Esophagus muscularis mucosa (tissue), 4 donors: Measurements from ENCODE around the gene PKN2.

Experiments
- EP300 ChIP-seq: sonication (generic); formaldehyde crosslinking; IDR thresholded peaks from one replicate; pipeline ENCODE4 v1.6.1; 2017; ENCODE audit warnings: antibody characterized with exemption
- POLR2A ChIP-seq: fragments of 450-650 bp; IDR thresholded peaks from one replicate; pipeline ENCODE4 v1.6.1; 2017; ENCODE audit warnings: antibody characterized with exemption, moderate library complexity, mild to moderate bottlenecking, low read depth
- POLR2AphosphoS5 ChIP-seq, 2 donors: sonication (generic); formaldehyde crosslinking; IDR thresholded peaks; one replicate each; pipeline ENCODE4 v1.6.1; 2017; ENCODE audit warnings: antibody characterized with exemption in 2 of 2
- TF ChIP-seq, protein P1 (sequence below), 3 experiments: fragments of 200-600 bp in 2 of 3; fragments of 450-650 bp in 1 of 3; sonication (generic) in 2 of 3; IDR thresholded peaks; one replicate each; pipeline ENCODE4 v1.5.1; 2017 to 2019; ENCODE audit warnings: antibody characterized with exemption in 3 of 3, mild to moderate bottlenecking in 2 of 3, moderate library complexity in 1 of 3

DNA sequence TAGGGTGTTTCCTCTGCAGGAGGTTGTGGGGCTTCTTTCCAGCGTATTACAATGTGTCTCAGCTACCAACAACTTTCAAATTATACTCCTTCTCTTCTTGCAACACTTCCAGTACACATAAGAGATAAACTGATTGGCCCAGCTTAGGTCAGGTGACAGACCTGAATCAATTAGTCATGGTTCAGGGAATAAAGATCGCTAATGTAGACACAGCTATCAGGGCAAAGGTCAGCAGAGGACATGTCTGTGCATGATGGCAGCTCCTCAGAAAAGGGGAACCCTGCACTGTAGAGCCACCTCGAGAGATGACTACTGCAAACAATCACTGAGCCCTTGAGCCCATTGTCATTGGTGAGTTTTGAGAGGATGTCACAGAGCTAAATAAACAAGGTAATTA lies 36.8 kb upstream of the PKN2 start:
- TF ChIP-seq, protein P1, sequence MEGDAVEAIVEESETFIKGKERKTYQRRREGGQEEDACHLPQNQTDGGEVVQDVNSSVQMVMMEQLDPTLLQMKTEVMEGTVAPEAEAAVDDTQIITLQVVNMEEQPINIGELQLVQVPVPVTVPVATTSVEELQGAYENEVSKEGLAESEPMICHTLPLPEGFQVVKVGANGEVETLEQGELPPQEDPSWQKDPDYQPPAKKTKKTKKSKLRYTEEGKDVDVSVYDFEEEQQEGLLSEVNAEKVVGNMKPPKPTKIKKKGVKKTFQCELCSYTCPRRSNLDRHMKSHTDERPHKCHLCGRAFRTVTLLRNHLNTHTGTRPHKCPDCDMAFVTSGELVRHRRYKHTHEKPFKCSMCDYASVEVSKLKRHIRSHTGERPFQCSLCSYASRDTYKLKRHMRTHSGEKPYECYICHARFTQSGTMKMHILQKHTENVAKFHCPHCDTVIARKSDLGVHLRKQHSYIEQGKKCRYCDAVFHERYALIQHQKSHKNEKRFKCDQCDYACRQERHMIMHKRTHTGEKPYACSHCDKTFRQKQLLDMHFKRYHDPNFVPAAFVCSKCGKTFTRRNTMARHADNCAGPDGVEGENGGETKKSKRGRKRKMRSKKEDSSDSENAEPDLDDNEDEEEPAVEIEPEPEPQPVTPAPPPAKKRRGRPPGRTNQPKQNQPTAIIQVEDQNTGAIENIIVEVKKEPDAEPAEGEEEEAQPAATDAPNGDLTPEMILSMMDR (IDR thresholded peaks at IDR 0.05): no peak
- TF ChIP-seq POLR2A (no peak), POLR2AphosphoS5 (IDR thresholded peaks at IDR 0.05) (no peak), EP300 (no peak)
